Stimulated activated CD8-positive, alpha-beta memory T cell treated with anti-CD3 and anti-CD28 coated beads, Interleukin-12 subunit alpha, Interleukin-12 subunit beta, amount 100 ng/mL, for 24 hours (primary cell): ENCODE results near the gene C2CD4A.
"Not testable (repeated sequence)": the region's sequence is repeated elsewhere in the genome, so short reads cannot be mapped to it uniquely, and the experiment has no call there.

Experiments
- DNase-seq: peaks from one replicate; pipeline ENCODE4 v3.0.0-alpha.2; 2020; ENCODE audit errors: extremely low read depth

Gene C2CD4A, protein sequence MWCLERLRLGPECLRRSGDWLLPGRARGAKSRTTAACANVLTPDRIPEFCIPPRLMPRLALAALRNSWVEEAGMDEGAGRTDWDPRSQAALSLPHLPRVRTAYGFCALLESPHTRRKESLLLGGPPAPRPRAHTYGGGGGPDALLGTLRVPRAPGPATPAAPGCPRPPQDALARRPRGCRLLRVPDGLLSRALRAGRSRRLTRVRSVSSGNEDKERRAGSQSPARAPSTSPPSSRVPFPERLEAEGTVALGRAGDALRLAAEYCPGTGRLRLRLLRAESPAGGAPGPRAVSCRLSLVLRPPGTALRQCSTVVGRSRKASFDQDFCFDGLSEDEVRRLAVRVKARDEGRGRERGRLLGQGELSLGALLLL

DNA sequence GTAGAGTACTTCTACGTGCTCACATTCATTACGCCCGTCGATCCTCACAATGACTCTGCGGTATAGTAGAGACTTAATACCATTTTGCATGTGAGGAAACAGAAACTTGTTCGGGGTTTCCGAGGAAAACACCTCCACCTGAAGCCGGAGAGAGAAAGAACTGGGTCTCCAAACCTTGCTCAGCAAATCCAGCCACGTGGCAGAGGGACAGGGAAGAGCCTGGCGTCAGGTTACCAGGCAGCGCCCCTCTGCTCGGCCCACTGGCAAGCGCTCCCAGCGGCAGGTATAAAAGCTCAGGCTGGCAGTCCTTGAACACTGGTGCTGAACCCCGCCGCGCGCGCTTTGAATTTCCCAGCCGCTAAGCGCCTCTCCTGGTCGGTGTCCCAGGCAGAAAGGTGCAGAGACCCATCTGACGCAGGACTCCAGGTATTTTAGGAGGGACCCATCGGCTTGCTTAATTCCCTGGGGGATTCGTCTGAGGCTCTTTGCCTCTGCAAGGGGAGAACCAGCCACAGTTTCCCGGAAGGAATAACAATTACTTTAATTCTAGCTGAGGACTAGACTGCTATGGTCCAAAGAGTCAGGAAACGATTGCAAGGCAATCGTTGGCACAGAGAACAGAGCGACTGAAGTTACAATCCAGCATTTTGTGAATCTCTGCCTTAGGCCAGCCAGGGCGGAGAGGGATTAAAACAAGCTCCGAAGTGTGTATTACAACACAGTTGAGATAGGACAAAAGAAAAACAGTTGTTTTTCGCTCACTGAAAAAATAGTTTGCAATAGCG is at the start of gene C2CD4A:
Gene C2CD4A (plus strand): TSS at position 315 of the 785 bp plus-strand sequence. CDS start 637 bp downstream, outside the sequence.
- DNase-seq: no peak

DNA sequence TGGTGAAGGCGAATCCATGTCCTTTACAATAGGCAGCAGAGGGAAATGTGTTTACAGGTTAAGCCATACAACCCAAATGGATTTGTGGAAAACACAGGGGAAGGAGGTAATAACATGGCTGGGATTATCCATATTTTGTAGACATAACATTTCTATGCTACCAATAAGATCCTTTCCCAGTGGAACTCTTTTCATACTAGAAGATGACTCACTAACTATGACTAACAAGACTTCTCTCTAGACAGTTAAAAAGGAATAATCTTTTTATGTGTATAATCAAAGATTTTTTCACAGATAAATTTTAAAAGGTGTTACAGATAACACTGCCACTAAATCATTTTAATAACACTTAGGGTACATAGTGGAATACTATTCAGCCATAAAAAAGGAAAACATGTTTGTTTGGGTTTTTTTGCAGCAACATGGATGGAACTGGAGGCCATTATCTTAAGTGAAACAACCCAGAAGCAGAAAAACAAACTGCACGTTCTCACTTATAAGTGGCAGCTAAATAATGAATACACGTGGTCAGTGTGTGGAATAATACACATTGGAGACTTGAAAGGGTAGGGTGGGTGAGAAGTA is 46.1 kb upstream of the C2CD4A start:
- DNase-seq: no peak

GRCh38 chr15:62021991-62022600 is 44.7 kb upstream of the C2CD4A start:
- DNase-seq: no peak

GRCh38 chr15:62026487-62027262 is 40.1 kb upstream of the C2CD4A start:
- DNase-seq: no peak

GRCh38 chr15:62027263-62027565 is 39.6 kb upstream of the C2CD4A start:
- no peak for DNase-seq

DNA sequence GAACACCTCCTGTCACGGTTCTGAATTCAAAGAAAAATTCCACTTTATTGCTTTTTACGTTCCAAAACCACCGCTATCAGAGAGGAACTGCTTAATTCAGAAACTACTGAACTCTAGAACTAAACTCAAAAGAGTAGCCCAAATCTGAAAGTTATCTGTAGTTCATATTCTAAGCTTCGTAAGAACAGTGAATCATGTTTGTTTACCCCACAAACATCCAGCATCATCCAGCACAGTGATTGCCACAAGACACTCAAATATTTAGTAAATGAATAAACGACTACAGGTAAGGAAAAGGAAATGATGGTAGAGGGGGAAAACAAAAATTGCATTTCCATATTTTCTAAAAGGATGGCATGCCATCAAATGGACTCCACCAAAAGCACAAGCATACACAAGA is 38.9 kb upstream of the C2CD4A start:
- no peak for DNase-seq

- no peak for DNase-seq
Measured at GRCh38 chr15:62035256-62035924, 31.4 kb upstream of the C2CD4A start.

GRCh38 chr15:62046078-62046743 is 20.6 kb upstream of the C2CD4A start:
- DNase-seq: no peak

DNA sequence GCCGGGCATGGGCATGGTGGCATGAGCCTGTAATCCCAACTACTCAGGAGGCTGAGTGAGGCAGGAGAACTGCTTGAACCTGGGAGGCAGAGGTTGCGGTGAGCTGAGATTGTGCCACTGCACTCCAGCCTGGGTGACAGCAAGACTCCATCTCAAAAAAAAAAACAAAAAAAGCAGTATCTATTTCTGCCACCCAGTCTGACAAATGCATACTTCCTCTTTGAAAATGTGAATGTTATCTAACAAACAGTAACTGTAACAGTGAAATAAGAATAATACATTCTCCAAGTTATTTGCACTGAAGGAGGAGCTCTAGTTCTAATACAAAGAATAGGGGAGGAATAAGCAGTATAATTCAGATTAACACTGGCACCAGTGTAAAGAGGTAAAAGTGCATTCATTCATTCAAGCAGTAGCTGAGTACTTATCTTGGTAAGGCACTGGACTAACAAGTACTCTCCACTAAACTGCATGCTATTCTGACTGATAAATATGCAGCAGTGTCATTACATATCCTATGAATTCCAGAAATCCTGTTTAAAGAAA is 19.4 kb upstream of the C2CD4A start:
- no peak for DNase-seq

GRCh38 chr15:62048254-62048653 is 18.5 kb upstream of the C2CD4A start:
- not testable (repeated sequence) for DNase-seq

- DNase-seq: no peak
Measured at GRCh38 chr15:62050115-62050514, 16.7 kb upstream of the C2CD4A start.

DNA sequence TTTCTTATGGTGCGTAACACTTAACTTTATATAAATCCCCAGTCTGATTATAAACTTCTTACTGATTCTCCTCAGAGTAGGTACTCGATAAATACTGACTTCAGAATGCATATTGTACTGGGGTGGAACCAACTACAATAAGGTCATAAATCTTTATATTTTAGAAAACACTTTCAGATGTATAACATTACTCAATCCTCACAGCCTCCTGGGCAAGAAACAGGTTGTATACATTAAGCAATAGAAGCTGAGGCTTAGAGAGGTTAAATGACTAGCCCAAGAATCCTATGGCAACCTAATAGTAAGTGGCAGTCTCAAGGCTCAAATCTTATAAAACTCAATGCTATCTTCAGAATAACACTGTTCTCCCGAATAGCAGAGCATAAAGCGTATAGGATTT is 15.6 kb upstream of the C2CD4A start:
- DNase-seq: no peak

DNA sequence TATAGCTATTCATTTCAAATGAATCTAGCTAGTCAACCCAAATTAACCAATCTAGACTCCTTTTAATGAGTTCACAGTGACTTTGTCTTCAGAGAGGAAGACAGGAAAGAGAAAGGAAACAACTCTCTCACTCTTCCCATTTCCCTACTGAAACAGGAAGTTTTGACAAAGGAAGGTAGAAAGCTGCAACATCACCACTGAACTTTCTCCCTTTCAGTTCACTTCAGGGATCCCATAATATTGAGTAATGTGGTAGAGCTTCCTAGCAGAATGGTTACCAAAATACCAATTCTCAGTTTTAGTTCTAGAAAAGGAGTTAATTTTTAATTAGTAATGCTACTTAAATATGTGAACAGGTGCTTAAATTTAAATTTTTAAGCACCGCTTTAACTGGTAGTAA is 14.1 kb upstream of the C2CD4A start:
- no peak for DNase-seq

DNA sequence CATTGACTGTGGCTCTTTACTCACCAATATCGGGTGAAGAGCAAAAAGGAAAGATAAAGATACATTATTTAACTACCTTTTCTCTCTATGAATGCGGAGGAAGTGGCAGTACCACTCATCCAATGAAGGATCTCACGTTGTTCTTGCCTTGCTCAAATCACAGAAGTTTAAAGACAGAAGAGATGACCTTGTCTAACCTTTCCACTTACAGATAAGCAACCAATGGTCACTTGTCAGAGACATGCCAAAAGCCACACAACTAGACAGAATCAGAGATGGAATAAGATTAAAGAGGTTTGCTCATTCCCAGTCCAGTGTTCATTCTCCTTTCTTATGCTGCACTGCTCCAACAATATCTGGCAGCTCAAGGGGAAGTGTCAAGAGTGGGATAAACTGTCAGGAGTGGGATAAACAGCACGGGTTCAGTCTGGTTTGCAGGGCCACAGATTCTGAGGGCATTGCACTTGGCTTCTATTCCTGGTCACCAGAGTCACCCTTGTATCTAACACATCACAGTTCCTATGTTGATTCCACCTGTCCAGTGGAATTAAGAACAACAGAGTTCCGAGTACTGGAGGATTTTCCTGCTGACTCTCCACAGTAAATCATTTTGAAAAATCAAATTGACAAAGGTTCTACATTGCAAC is 13.2 kb upstream of the C2CD4A start:
- DNase-seq: no peak

GRCh38 chr15:62054979-62055378 is 11.8 kb upstream of the C2CD4A start:
- DNase-seq: no peak

DNA sequence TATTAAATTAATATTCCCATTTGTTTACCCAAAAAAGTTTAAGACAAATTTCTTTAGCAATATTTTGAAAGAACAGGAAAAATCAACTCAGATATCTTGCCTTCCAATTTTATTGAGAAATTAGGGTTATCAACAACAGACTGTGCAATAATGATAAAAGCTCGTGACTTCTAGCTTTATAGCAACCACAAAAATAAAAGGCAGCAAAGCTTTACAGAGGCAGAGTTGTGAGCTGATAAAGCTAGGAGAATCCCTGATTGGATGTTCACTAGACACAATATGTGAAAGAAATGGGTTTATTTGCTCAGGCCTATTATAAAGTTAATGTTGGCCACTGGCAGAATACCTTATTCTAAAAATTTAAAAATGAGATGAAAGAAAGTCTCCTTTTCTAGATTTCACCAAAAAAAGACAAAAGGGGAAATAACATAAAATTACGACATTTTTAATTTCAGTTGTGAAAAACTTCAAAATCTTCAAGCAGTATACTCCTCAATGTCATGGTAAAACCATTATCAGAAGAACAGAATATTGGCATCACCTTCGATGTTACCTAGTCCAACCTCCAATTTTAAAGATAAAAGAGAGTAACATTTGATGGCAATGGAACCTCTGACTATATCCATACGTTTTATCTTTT is 9.3 kb upstream of the C2CD4A start:
- no peak for DNase-seq

GRCh38 chr15:62058327-62059028 is 8.3 kb upstream of the C2CD4A start:
- no peak for DNase-seq

- no peak for DNase-seq
Measured at GRCh38 chr15:62059108-62059815, 7.5 kb upstream of the C2CD4A start.
